GM18502 (cell line): ENCODE measurements around the gene NR1D1.

Experiments used
- ATAC-seq: cut with Tn5 transposase; IDR thresholded peaks from one replicate; pipeline ENCODE4 v1.9.1; 2021; ENCODE audit warnings: mild to moderate bottlenecking; ENCODE audit not compliant: unreplicated experiment, poor library complexity

NR1D1 gene

GRCh38 chr17:40079545-40079944 is 20.8 kb downstream of the NR1D1 start:
- ATAC-seq, result no peak

GRCh38 chr17:40076591-40076990 is 23.8 kb downstream of the NR1D1 start:
- ATAC-seq, result no peak

- ATAC-seq, result no peak
These were observed 24.4 kb downstream of the NR1D1 start for GRCh38 chr17:40075942-40076498.

GRCh38 chr17:40075201-40075941 is 25.0 kb downstream of the NR1D1 start:
- ATAC-seq, result no peak

GRCh38 chr17:40074871-40075200 is 25.6 kb downstream of the NR1D1 start:
- no peak for ATAC-seq

- no peak for ATAC-seq
These were observed 26.2 kb downstream of the NR1D1 start for GRCh38 chr17:40074175-40074512.

GRCh38 chr17:40073454-40074174 is 26.8 kb downstream of the NR1D1 start:
- ATAC-seq, result no peak

- no peak for ATAC-seq
These were observed 27.5 kb downstream of the NR1D1 start for GRCh38 chr17:40072735-40073346.

GRCh38 chr17:40072040-40072734 is 28.2 kb downstream of the NR1D1 start:
- no peak for ATAC-seq

GRCh38 chr17:40071313-40072039 is 28.9 kb downstream of the NR1D1 start:
- no peak for ATAC-seq

- no peak for ATAC-seq
These were observed 29.6 kb downstream of the NR1D1 start for GRCh38 chr17:40070709-40071312.

GRCh38 chr17:40069751-40070708 is 30.4 kb downstream of the NR1D1 start:
- no peak for ATAC-seq

- no peak for ATAC-seq
These were observed 31.3 kb downstream of the NR1D1 start for GRCh38 chr17:40068917-40069750.

- no peak for ATAC-seq
These were observed 31.8 kb downstream of the NR1D1 start for GRCh38 chr17:40068584-40068916.

- ATAC-seq, result no peak
These were observed 32.2 kb downstream of the NR1D1 start for GRCh38 chr17:40068129-40068581.

- ATAC-seq, result no peak
These were observed 32.7 kb downstream of the NR1D1 start for GRCh38 chr17:40067710-40068109.

- ATAC-seq, result no peak
These were observed 34.4 kb downstream of the NR1D1 start for GRCh38 chr17:40065769-40066510.
